Nephron progenitor cell (in vitro differentiated cells): ENCODE results near the gene PTX4.

Source experiments
- DNase-seq: peaks from one replicate; pipeline ENCODE4 v3.0.0; 2021
- H3K27ac Mint-ChIP-seq: 2 replicates; pipeline ENCODE4 v1.8.0; 2021; ENCODE audit warnings: mild to moderate bottlenecking, moderate library complexity, mixed read lengths
- H3K27me3 Mint-ChIP-seq: 2 replicates; pipeline ENCODE4 v1.8.0; 2021; ENCODE audit warnings: mild to moderate bottlenecking, low read depth, mixed read lengths; ENCODE audit not compliant: poor library complexity
- H3K36me3 Mint-ChIP-seq: 2 replicates; pipeline ENCODE4 v1.8.0; 2021; ENCODE audit warnings: low read depth, mixed read lengths
- H3K4me1 Mint-ChIP-seq: 2 replicates; pipeline ENCODE4 v1.8.0; 2021; ENCODE audit warnings: mixed read lengths
- H3K4me3 Mint-ChIP-seq: 2 replicates; pipeline ENCODE4 v1.8.0; 2021; ENCODE audit warnings: mild to moderate bottlenecking, moderate library complexity, mixed read lengths
- H3K9me3 Mint-ChIP-seq: 2 replicates; pipeline ENCODE4 v1.8.0; 2021; ENCODE audit warnings: mild to moderate bottlenecking, moderate library complexity, mixed read lengths
- TF ChIP-seq, protein P1 (sequence below): fragments of 200-600 bp; sonication (generic); IDR thresholded peaks from 2 replicates; pipeline ENCODE4 v1.5.0; 2021; ENCODE audit warnings: antibody characterized with exemption

The PTX4 gene

DNA sequence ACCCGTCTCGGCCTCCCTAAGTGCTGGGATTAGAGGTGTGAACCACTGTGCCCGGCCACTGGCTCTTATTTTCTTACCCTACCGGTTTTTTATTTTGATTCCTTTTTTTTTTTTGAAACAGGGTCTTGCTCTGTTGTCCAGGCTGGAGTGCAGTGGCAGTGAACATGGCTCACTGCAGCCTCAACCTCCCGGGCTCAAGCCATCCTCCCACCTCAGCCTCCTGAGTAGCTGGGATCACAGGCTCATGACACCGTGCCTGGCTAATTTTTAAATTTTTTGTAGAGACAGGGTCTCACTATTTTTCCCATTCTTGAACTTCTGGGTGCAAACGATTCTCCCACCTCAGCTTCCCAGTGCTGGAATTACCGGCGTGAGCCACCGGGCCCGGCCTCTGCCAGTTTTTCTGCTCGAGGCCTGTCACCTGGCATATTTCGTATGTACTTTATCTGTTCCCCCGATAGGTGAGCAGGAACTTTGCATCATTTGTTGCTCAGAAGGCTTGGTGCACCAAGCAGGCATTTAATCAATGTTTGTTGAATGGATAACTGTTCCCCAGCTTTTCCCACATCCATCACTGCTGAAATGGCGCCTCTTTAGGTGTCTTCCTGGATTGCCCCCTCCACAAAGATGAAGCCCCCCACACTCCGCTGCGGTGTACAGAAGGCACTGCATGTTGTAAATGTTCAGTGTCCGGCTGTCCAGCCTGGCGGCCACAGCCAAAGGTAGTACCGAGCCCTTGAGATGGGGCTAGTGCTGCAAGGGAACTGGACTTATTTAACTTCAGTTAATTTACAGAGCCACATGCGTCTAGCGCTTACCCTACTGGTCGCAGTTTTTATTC, 3.6 kb upstream of the PTX4 start:
- peaks cover 4% of the 10 kb centered on the region for H3K27me3 Mint-ChIP-seq
- H3K4me3 Mint-ChIP-seq = peak overlapping the region; percentile 90
- DNase-seq = no peak
- H3K4me1 Mint-ChIP-seq = peaks cover 18% of the 10 kb centered on the region
- TF ChIP-seq, protein P1, sequence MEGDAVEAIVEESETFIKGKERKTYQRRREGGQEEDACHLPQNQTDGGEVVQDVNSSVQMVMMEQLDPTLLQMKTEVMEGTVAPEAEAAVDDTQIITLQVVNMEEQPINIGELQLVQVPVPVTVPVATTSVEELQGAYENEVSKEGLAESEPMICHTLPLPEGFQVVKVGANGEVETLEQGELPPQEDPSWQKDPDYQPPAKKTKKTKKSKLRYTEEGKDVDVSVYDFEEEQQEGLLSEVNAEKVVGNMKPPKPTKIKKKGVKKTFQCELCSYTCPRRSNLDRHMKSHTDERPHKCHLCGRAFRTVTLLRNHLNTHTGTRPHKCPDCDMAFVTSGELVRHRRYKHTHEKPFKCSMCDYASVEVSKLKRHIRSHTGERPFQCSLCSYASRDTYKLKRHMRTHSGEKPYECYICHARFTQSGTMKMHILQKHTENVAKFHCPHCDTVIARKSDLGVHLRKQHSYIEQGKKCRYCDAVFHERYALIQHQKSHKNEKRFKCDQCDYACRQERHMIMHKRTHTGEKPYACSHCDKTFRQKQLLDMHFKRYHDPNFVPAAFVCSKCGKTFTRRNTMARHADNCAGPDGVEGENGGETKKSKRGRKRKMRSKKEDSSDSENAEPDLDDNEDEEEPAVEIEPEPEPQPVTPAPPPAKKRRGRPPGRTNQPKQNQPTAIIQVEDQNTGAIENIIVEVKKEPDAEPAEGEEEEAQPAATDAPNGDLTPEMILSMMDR = no peak
- H3K9me3 Mint-ChIP-seq = no peaks in the 10 kb centered on the region
- no peaks in the 10 kb centered on the region for H3K36me3 Mint-ChIP-seq
- peak overlapping the region; percentile 99 for H3K27ac Mint-ChIP-seq

DNA sequence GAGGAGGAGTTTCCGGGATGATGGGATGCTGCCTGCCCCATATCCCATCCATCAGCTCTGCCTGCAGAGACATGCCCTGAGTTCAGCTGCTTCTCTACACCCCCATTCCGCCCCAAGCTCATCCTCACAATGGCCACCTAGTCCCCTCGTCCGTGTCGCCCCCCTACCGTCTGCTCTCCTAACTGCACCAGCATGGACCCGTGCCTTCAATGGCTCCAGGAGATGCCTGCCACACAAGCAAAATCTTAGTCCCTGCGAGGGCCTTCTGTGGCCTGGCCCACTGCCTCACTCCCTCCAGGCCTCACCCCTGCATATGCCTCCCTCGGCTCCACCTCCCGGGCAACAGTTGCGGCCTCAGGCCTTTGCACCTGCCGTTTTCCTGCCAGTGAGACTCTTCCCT, 2.6 kb upstream of the PTX4 start:
- TF ChIP-seq, protein P1 = no peak
- no peak overlapping the region for H3K4me3 Mint-ChIP-seq
- no peak for DNase-seq
- H3K27me3 Mint-ChIP-seq = peaks cover 11% of the 10 kb centered on the region
- H3K27ac Mint-ChIP-seq = no peak overlapping the region
- no peaks in the 10 kb centered on the region for H3K36me3 Mint-ChIP-seq
- H3K4me1 Mint-ChIP-seq = peaks cover 18% of the 10 kb centered on the region
- no peaks in the 10 kb centered on the region for H3K9me3 Mint-ChIP-seq

DNA sequence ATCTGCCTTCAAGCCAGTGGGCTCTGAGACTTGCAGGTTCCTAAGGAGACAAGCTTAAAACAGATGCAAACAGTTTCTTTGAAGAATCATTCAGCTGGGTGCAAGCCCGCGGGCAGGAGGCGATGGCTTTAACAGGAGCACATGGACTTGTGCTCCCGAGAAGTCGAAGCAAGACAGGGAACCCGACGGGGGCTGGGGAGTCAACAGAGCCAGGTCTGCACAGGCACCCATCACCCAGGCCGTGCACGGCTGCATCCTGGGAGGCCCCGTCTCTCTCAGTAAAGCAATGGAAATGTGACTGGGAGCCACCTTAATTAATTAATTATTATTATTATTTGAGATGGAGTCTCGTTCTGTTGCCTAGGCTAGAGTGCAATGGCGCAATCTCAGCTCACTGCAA, 333 bp upstream of the PTX4 start:
- Mint-ChIP-seq H3K4me3 (no peak overlapping the region), H3K4me1 (peaks cover 12% of the 10 kb centered on the region), H3K27ac (no peak overlapping the region), H3K36me3 (no peaks in the 10 kb centered on the region), H3K27me3 (peaks cover 29% of the 10 kb centered on the region), H3K9me3 (no peaks in the 10 kb centered on the region)
- DNase-seq = no peak
- TF ChIP-seq, protein P1 = no peak

DNA sequence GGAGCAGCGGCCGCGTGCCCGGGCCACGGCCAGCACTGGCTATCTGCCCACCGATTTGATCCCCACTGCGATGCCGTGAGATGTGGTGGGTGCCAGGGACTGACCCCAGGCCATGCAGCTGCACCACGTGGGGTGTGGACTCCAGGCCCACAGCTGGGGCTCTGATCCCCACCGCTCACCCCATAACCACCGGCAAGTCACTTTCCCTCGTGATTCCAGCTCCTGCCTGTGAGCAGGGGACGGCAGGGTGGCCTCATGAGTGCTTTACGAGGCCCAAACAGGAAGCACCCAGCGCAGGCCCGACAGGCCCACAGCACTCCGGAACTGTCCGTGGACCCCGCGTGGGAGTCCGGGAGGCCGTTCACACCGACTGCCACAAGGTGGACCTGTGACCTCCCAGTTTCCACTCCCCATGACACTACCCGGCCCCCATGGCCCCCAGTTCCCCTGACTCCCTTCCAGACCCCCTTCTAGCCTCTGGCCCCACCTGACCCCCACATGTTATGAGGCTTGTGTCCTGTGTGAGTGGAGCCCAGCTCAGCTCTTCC, 616 bp downstream of the PTX4 start:
- Mint-ChIP-seq H3K27me3 (peaks cover 38% of the 10 kb centered on the region), H3K36me3 (no peaks in the 10 kb centered on the region), H3K4me3 (no peak overlapping the region), H3K27ac (no peak overlapping the region), H3K4me1 (peaks cover 9% of the 10 kb centered on the region), H3K9me3 (no peaks in the 10 kb centered on the region)
- TF ChIP-seq, protein P1 = no peak
- DNase-seq = no peak

DNA sequence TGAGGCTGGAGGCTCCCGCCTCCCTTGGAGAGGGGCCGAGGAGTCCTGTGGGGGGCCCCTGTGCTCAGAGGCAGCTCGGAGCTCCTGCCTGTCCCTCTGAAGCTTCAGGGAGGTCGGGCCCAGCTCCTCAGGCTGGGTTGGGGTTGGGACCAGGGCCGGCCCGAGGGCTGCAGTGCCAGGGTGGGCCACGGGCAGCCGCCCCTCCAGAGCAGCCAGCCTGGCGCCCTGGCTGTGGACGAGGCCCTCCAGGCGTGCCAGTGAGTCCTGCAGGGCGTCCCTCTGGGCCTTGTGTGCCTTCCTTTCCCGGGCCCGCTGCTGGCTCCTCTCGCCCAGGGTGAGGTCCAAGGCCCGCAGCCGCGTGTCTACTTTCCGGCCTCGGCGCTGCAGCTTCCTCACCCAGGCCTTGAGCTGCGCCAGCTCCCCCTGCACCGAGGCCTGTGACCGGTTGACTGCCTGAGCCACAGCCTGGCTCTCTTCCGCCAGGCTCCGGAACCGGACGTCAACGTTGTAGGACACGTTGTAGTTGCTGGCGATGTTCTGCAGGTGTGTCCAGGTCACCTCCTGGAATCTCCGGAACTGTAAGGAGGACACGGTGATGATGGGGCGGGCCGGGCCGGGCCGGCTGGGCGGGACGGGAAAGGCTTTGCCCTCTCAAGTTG, 1.2 kb downstream of the PTX4 start:
- H3K27me3 Mint-ChIP-seq = peaks cover 44% of the 10 kb centered on the region
- no peaks in the 10 kb centered on the region for H3K36me3 Mint-ChIP-seq
- H3K4me3 Mint-ChIP-seq = no peak overlapping the region
- peaks cover 3% of the 10 kb centered on the region for H3K4me1 Mint-ChIP-seq
- no peak overlapping the region for H3K27ac Mint-ChIP-seq
- TF ChIP-seq, protein P1 = no peak
- no peaks in the 10 kb centered on the region for H3K9me3 Mint-ChIP-seq
- DNase-seq = no peak
